Mesothelial cell of epicardium (in vitro differentiated cells): Measurements from ENCODE around the gene RALGPS1. TPM values are rescaled to one million over a fixed set of nuclear protein-coding genes. Genes with fewer than 3 reads are reported as not detected.

Experiments
- DNase-seq, 2 experiments: peaks; one replicate each; pipeline ENCODE4 v3.0.0; 2021; ENCODE audit warnings: low spot score in 2 of 2; ENCODE audit not compliant: unreplicated experiment in 2 of 2
- H3K27ac Mint-ChIP-seq: 2 replicates; pipeline ENCODE4 v1.8.0; 2021; ENCODE audit warnings: mixed read lengths
- H3K27me3 Mint-ChIP-seq: 2 replicates; pipeline ENCODE4 v1.8.0; 2021; ENCODE audit warnings: low read depth, mixed read lengths
- H3K36me3 Mint-ChIP-seq: 2 replicates; pipeline ENCODE4 v1.8.0; 2021; ENCODE audit warnings: mixed read lengths
- H3K4me1 Mint-ChIP-seq: 2 replicates; pipeline ENCODE4 v1.8.0; 2021; ENCODE audit warnings: mixed read lengths
- H3K4me3 Mint-ChIP-seq: 2 replicates; pipeline ENCODE4 v1.8.0; 2021; ENCODE audit warnings: mild to moderate bottlenecking, moderate library complexity, mixed read lengths
- H3K9me3 Mint-ChIP-seq: 2 replicates; pipeline ENCODE4 v1.8.0; 2021; ENCODE audit warnings: mixed read lengths
- CTCF ChIP-seq: fragments of 200-600 bp; sonication (generic); IDR thresholded peaks from one replicate; pipeline ENCODE4 v1.5.0; 2021; ENCODE audit warnings: antibody characterized with exemption; ENCODE audit not compliant: unreplicated experiment
- total RNA-seq: library from RNA; stranded (reverse); gene quantifications from 3 replicates; pipeline ENCODE4 v1.2.1, GENCODE V29; 2021

RALGPS1 gene
- total RNA-seq, 1 donor from 2014 or later: 25.6 TPM

- Mint-ChIP-seq H3K27me3 (no peaks in the 10 kb centered on the region), H3K36me3 (peaks cover 29% of the 10 kb centered on the region), H3K4me1 (peaks cover 8% of the 10 kb centered on the region), H3K27ac (no peak overlapping the region), H3K9me3 (peaks cover 8% of the 10 kb centered on the region), H3K4me3 (no peak overlapping the region)
- no peak for TF ChIP-seq CTCF
- DNase-seq: no peak
Measured at GRCh38 chr9:127256324-127256723, 341.7 kb downstream of the RALGPS1 start.

GRCh38 chr9:127258606-127259471 lies 344.3 kb downstream of the RALGPS1 start:
- no peak for TF ChIP-seq CTCF
- Mint-ChIP-seq H3K36me3 (peaks cover 21% of the 10 kb centered on the region), H3K4me3 (no peak overlapping the region), H3K27me3 (no peaks in the 10 kb centered on the region), H3K27ac (peak overlapping the region; percentile 85), H3K9me3 (peaks cover 8% of the 10 kb centered on the region), H3K4me1 (peaks cover 16% of the 10 kb centered on the region)
- DNase-seq: no peak

DNA sequence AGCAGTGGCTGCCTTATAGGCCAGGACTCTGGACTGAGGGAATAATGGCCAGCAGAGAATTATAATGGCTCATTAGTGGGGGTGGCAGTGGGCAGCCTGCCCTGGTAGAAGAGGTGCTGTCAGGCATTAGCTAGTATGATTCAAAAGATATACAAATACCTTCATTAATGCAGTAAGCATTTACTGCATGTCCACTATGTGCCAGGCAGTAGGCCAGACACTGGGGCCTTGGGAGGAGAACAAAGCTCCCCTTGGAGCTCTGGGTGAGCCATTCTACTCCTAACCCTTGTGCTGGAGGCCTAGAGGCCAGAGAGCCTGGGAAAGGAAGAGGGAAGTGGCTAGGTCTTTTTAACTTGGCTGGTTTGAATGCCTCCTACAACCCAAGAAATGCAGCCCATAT lies 348.0 kb downstream of the RALGPS1 start:
- peaks cover 33% of the 10 kb centered on the region for H3K4me1 Mint-ChIP-seq
- no peak for DNase-seq
- H3K36me3 Mint-ChIP-seq: no peaks in the 10 kb centered on the region
- no peaks in the 10 kb centered on the region for H3K9me3 Mint-ChIP-seq
- H3K27ac Mint-ChIP-seq: peak overlapping the region; percentile 18
- no peaks in the 10 kb centered on the region for H3K27me3 Mint-ChIP-seq
- TF ChIP-seq CTCF: no peak
- H3K4me3 Mint-ChIP-seq: no peak overlapping the region

GRCh38 chr9:127263237-127263636 lies 348.7 kb downstream of the RALGPS1 start:
- no peak overlapping the region for H3K4me3 Mint-ChIP-seq
- no peaks in the 10 kb centered on the region for H3K27me3 Mint-ChIP-seq
- no peak for DNase-seq
- TF ChIP-seq CTCF: no peak
- no peaks in the 10 kb centered on the region for H3K9me3 Mint-ChIP-seq
- H3K27ac Mint-ChIP-seq: peak overlapping the region; percentile 27
- no peaks in the 10 kb centered on the region for H3K36me3 Mint-ChIP-seq
- peaks cover 39% of the 10 kb centered on the region for H3K4me1 Mint-ChIP-seq

- H3K4me1 Mint-ChIP-seq: peaks cover 40% of the 10 kb centered on the region
- no peak overlapping the region for H3K4me3 Mint-ChIP-seq
- H3K9me3 Mint-ChIP-seq: no peaks in the 10 kb centered on the region
- no peak for TF ChIP-seq CTCF
- H3K27ac Mint-ChIP-seq: peak overlapping the region; percentile 27
- no peaks in the 10 kb centered on the region for H3K27me3 Mint-ChIP-seq
- no peak for DNase-seq
- H3K36me3 Mint-ChIP-seq: no peaks in the 10 kb centered on the region
Measured at GRCh38 chr9:127263664-127264063, 349.1 kb downstream of the RALGPS1 start.
